K562 (cell line): ENCODE data around the gene FBXO33. TPM values are rescaled to one million over a fixed set of nuclear protein-coding genes. Genes with fewer than 3 reads are reported as not detected.

Source experiments
- ATAC-seq: fragments of 200-7000 bp; cut with Tn5 transposase; 3 replicates; pipeline ENCODE4 v1.9.1; 2020; ENCODE audit warnings: moderate library complexity
- BruUV-seq: library from RNA; stranded (reverse); fragments of 400-500 nt; replicated peaks from 2 replicates; lab custom pipeline; 2021; lab: Mats Ljungman, UMichigan
- CTCF ChIA-PET: fragments of 300-600 bp; formaldehyde crosslinking; extraction: SDS; loops from one replicate; lab custom pipeline; 2021; ENCODE audit warnings: low intra/inter-chr PET ratio; lab: Yijun Ruan, JAX
- POLR2A ChIA-PET: fragments of 300-600, 350-650 bp; sonication (Branson Sonifier 250); formaldehyde crosslinking; extraction: SDS; loops from one replicate; lab custom pipeline; 2021; ENCODE audit warnings: antibody characterized with exemption, inconsistent platforms; lab: Yijun Ruan, JAX
- DNase-seq, 4 experiments: peaks; one replicate each; pipeline versions ENCODE4 v3.0.0 to v3.0.0-alpha.2; 2011 to 2018; ENCODE audit warnings: low spot score in 3 of 4, mixed read lengths in 3 of 4; ENCODE audit errors: extremely low read depth in 1 of 4
- FAIRE-seq: peaks from 2 replicates; lab custom pipeline; 2011; peaks lifted over from hg19 to GRCh38; lab: Jason Lieb, UNC
- H2AFZ ChIP-seq: 2 replicates; pipeline ENCODE4 v1.6.0; 2011; ENCODE audit warnings: low read depth, low read length, control low read depth, inconsistent platforms
- H3K27ac ChIP-seq: fragments of 200-600 bp; 3 replicates; pipeline ENCODE4 v1.8.0; 2011; ENCODE audit warnings: low read depth, mild to moderate bottlenecking, control low read depth, inconsistent platforms, low read length, moderate library complexity, mixed read lengths; ENCODE audit errors: extremely low read depth
- H3K27me3 ChIP-seq, 2 experiments: fragments of 300-600 bp in 1 of 2; 2 replicates in 1 of 2; 3 replicates in 1 of 2; pipeline versions ENCODE4 v1.6.0 to v1.8.0; 2011; ENCODE audit warnings: inconsistent platforms in 2 of 2, low read length in 2 of 2, mild to moderate bottlenecking in 1 of 2, mixed read lengths in 1 of 2, moderate library complexity in 1 of 2; ENCODE audit not compliant: control insufficient read depth in 2 of 2, insufficient read depth in 2 of 2
- H3K36me3 ChIP-seq: fragments of 300-600 bp; 3 replicates; pipeline ENCODE4 v1.8.0; 2011; ENCODE audit warnings: mild to moderate bottlenecking, low read length, inconsistent platforms; ENCODE audit not compliant: control insufficient read depth, insufficient read depth
- H3K4me1 ChIP-seq, 2 experiments: fragments of 200-600 bp in 1 of 2; replicated peaks in 1 of 2; 2 replicates in 1 of 2; 3 replicates in 1 of 2; pipeline versions ENCODE4 v1.5.1 to v1.8.0; 2011; ENCODE audit warnings: inconsistent platforms in 2 of 2, low read length in 2 of 2, mild to moderate bottlenecking in 1 of 2, mixed read lengths in 1 of 2, moderate library complexity in 1 of 2; ENCODE audit not compliant: control insufficient read depth in 2 of 2, insufficient read depth in 2 of 2
- H3K4me2 ChIP-seq: 2 replicates; pipeline ENCODE4 v1.6.1; 2011; ENCODE audit warnings: low read length, control low read depth, inconsistent platforms, mixed read lengths; ENCODE audit not compliant: insufficient read depth
- H3K4me3 ChIP-seq: fragments of 200-600 bp; sonication (generic), shearing (Covaris generic); 2 replicates; pipeline ENCODE4 v1.5.1; 2016; ENCODE audit warnings: control low read depth, inconsistent platforms
- H3K79me2 ChIP-seq: fragments of 200-600 bp; 3 replicates; pipeline ENCODE4 v1.8.0; 2011; ENCODE audit warnings: low read length, inconsistent platforms; ENCODE audit not compliant: control insufficient read depth, insufficient read depth
- H3K9ac ChIP-seq, 2 experiments: 2 replicates each; pipeline versions ENCODE4 v1.6.0 to v1.6.1; 2011; ENCODE audit warnings: low read depth in 2 of 2, low read length in 2 of 2, control low read depth in 1 of 2, inconsistent platforms in 1 of 2, mild to moderate bottlenecking in 1 of 2, mixed read lengths in 1 of 2; ENCODE audit not compliant: insufficient read depth in 1 of 2
- H3K9me1 ChIP-seq: one replicate; pipeline ENCODE4 v1.6.0; 2011; ENCODE audit warnings: inconsistent platforms, mild to moderate bottlenecking, low read length, moderate library complexity; ENCODE audit not compliant: control insufficient read depth, insufficient read depth
- H3K9me3 ChIP-seq: replicated peaks from 2 replicates; pipeline ENCODE4 v1.5.1; 2011; ENCODE audit warnings: low read depth, low read length, inconsistent platforms; ENCODE audit not compliant: control insufficient read depth, insufficient read depth
- H4K20me1 ChIP-seq: replicated peaks from 2 replicates; pipeline ENCODE4 v1.6.1; 2011; ENCODE audit warnings: low read length, inconsistent platforms, mixed read lengths; ENCODE audit not compliant: control insufficient read depth, insufficient read depth
- ARNT ChIP-seq, 2 experiments: fragments of 450-650 bp; IDR thresholded peaks; 2 replicates each; pipeline ENCODE4 v1.6.1; 2016; ENCODE audit warnings: mild to moderate bottlenecking in 1 of 2
- DPF2 ChIP-seq: fragments of 450-650 bp; IDR thresholded peaks from 2 replicates; pipeline ENCODE4 v1.6.1; 2016
- ETV1 ChIP-seq: fragments of 450-650 bp; conservative IDR thresholded peaks from 2 replicates; pipeline ENCODE4 v1.6.1; 2016; ENCODE audit warnings: missing genetic modification characterization, control low read depth, low read depth, missing compliant biosample characterization
- MAFG ChIP-seq: fragments of 450-650 bp; conservative IDR thresholded peaks from 2 replicates; pipeline ENCODE4 v1.6.1; 2016; ENCODE audit warnings: missing genetic modification characterization, missing compliant biosample characterization
- SNRNP70 ChIP-seq: fragments of 200-400 bp; formaldehyde crosslinking; optimal IDR thresholded peaks from 2 replicates; pipeline ENCODE3; 2017; ENCODE audit warnings: low read depth, low read length
- ZMIZ1 ChIP-seq, 2 experiments: fragments of 150-350 bp in 1 of 2; IDR thresholded peaks; 2 replicates each; pipeline ENCODE4 v1.6.1; 2012 to 2016; ENCODE audit warnings: low read depth in 2 of 2, low read length in 2 of 2, mild to moderate bottlenecking in 1 of 2, moderate library complexity in 1 of 2
- ZNF224 ChIP-seq: sonication (generic); formaldehyde crosslinking; IDR thresholded peaks from 2 replicates; pipeline ENCODE4 v1.8.0; 2022; ENCODE audit warnings: mild to moderate bottlenecking, missing genetic modification reagents
- WGBS: fragments of 100-300 bp; shearing (Covaris generic); methylation state at CpG from one replicate; pipeline ENCODE4 v1.1.6; 2016; ENCODE audit warnings: low coverage, mixed read lengths; ENCODE audit not compliant: insufficient coverage; ENCODE audit errors: missing lambda C conversion rate; 5-methylcytosine and 5-hydroxymethylcytosine counted together
- in situ Hi-C: fragments of 300-500 bp; cut with MboI; formaldehyde crosslinking; loops from 4 replicates; pipeline ENCODE4 v1.15.0; 2018; ENCODE audit warnings: inconsistent platforms, mixed read lengths
- intact Hi-C: fragments of 100-400 bp; cut with micrococcal nuclease; formaldehyde crosslinking; loops from 2 replicates; pipeline ENCODE4 v1.14.2; 2022
- polyA plus RNA-seq, 8 experiments: library from polyadenylated mRNA; depleted of rRNA in 4 of 8; stranded (reverse) in 5 of 8; unstranded in 3 of 8; fragments of >200 nt; fragmentation: Nextera tagmentation in 2 of 8; fragmentation: Illumina TruSeq in 1 of 8; extraction: Ambion mirVana in 2 of 8; extraction: Trizol in 1 of 8; gene quantifications; 2 replicates each; pipeline versions ENCODE4 v1.2.1 to v1.2.3, GENCODE V29; 2011 to 2014; ENCODE audit warnings: inconsistent platforms in 1 of 8, missing spikeins in 1 of 8
- total RNA-seq, 7 experiments: library from RNA; depleted of rRNA in 6 of 7; stranded (reverse); fragments of >200 nt in 6 of 7; fragmentation: Illumina TruSeq in 2 of 7; extraction: Trizol in 2 of 7; gene quantifications; 2 replicates each; pipeline versions ENCODE4 v1.2.1 to v1.2.3, GENCODE V29; 2011 to 2021; ENCODE audit warnings: low replicate concordance in 1 of 7

FBXO33 gene
- total and polyA plus RNA-seq, 9 of the 15 experiments (the other 6 are each of a cell fraction or from before 2014, with no cell fraction given), result 1.6 to 7.5 (median 5.0) TPM

- no peaks in the 10 kb centered on the region for H3K79me2 ChIP-seq
- in situ Hi-C loops, result no loop called here
- BruUV-seq, result no TSS peak
- no peak overlapping the region for H3K27ac ChIP-seq
- no peaks in the 10 kb centered on the region; a peak in 1 of 5 replicates for H3K4me1 ChIP-seq
- no peaks in the 10 kb centered on the region for H3K9me1 ChIP-seq
- 33% methylated on average over 1 of the region's 1 CpG for WGBS
- H3K4me2 ChIP-seq, result no peak overlapping the region
- CTCF ChIA-PET, result no interaction called here
- FAIRE-seq (no peak), DNase-seq (no peak), ATAC-seq (no peak)
- H3K9ac ChIP-seq, result no peak overlapping the region
- no peak overlapping the region for H2AFZ ChIP-seq
- no peaks in the 10 kb centered on the region for H4K20me1 ChIP-seq
- POLR2A ChIA-PET, result interaction anchor here (0.7 kb wide), 1 partner anchor 795 kb away, joined by 3 read pairs; no protein-coding TSS in a partner anchor
- H3K27me3 ChIP-seq, result no peaks in the 10 kb centered on the region
- no peak overlapping the region for H3K4me3 ChIP-seq
- no peaks in the 10 kb centered on the region for H3K9me3 ChIP-seq
- no peaks in the 10 kb centered on the region for H3K36me3 ChIP-seq
- intact Hi-C loops, result loop anchor here (5.0 kb wide), 1 partner anchor 49 kb away; the partner anchor contains the start of gene FBXO33
- TF ChIP-seq ARNT (IDR thresholded peaks at IDR 0.05), result no peak
- no peak for TF ChIP-seq DPF2
- TF ChIP-seq SNRNP70, result no peak
- no peak for TF ChIP-seq ETV1 (tag)
- TF ChIP-seq ZMIZ1 (IDR thresholded peaks at IDR 0.05; ENCODE audit: low read depth in 2 of 2, low read length in 2 of 2), result no peak
- no peak for TF ChIP-seq ZNF224 (CRISPR knock-in tag)
- no peak for TF ChIP-seq MAFG
Observed at GRCh38 chr14:39383741-39384140, 48.5 kb downstream of the FBXO33 start.
